Measurements from ENCODE around the gene KRT26. TPM values are rescaled to one million over a fixed set of nuclear protein-coding genes. Genes with fewer than 3 reads are reported as not detected.

KRT26 gene
- total and polyA plus RNA-seq, 2 of the 8 experiments (the other 6 are each of a cell fraction or from before 2014, with no cell fraction given) = not detected

- H3K4ac ChIP-seq (replicated peaks; ENCODE audit: insufficient read length, low read depth, low read length) = no peak overlapping the region
- no peak overlapping the region for H3K27ac ChIP-seq (ENCODE audit: low read depth, low read length)
- H2BK120ac ChIP-seq (replicated peaks; ENCODE audit: low read depth, low read length) = no peak overlapping the region
- H3K9ac ChIP-seq (replicated peaks in 1 of 4; ENCODE audit: extremely low read depth in 1 of 4, low read depth in 3 of 4, low read length in 3 of 4) = no peak overlapping the region
- H2BK5ac ChIP-seq (ENCODE audit: low read depth, low read length) = no peak overlapping the region
- peak overlapping the region; percentile 57 for H3K4me2 ChIP-seq (ENCODE audit: insufficient read depth in 1 of 2, low read depth in 2 of 2, low read length in 2 of 2)
- no peak overlapping the region for H3K14ac ChIP-seq (ENCODE audit: insufficient read length)
- H3K23ac ChIP-seq (ENCODE audit: insufficient read length) = no peak overlapping the region
- no peak for DNase-seq (ENCODE audit: low read depth in 1 of 2, low spot score in 2 of 2)
- H3K4me3 ChIP-seq (ENCODE audit: extremely low read depth in 1 of 4, insufficient read depth in 2 of 4, low read depth in 3 of 4, low read length in 4 of 4) = peak overlapping the region; percentile 53 to 86 (median 68)
- no peak overlapping the region for H2BK15ac ChIP-seq (ENCODE audit: low read length)
- H2AK5ac ChIP-seq (ENCODE audit: low read depth, low read length) = no peak overlapping the region
- no peak overlapping the region for H4K5ac ChIP-seq (ENCODE audit: insufficient read length, low read depth, low read length)
- H3K9me3 ChIP-seq (ENCODE audit: insufficient read depth in 2 of 2, low read depth in 1 of 2, low read length in 1 of 2) = no peaks in the 10 kb centered on the region
- H2AFZ ChIP-seq (ENCODE audit: low read length) = 0 out of 2 replicates have a peak overlapping the region, but pooled peaks have one; percentile 60
- H4K91ac ChIP-seq (replicated peaks; ENCODE audit: insufficient read length, low read length) = no peak overlapping the region
- H4K8ac ChIP-seq (ENCODE audit: extremely low read depth, insufficient read depth, low read length) = no peak overlapping the region
- CTCF ChIA-PET (ENCODE audit: partially characterized antibody) = interaction anchor here (0.7 to 1.2 kb wide), 2 partner anchors 16 to 44 kb away, joined by 3 read pairs; no protein-coding TSS in a partner anchor
- no peaks in the 10 kb centered on the region; a peak in 1 of 7 replicates for H3K4me1 ChIP-seq (replicated peaks in 1 of 4; ENCODE audit: control insufficient read depth in 3 of 4, insufficient read depth in 4 of 4, low read length in 3 of 4)
- no peak overlapping the region for H3K18ac ChIP-seq (ENCODE audit: extremely low read depth, low read length)
- WGBS, 2 experiments (ENCODE audit: extremely low coverage in 1 of 2, insufficient coverage in 1 of 2, insufficient read length in 1 of 2, insufficient replicate concordance in 2 of 2, low coverage in 1 of 2, low lambda C conversion rate in 2 of 2, missing lambda C conversion rate in 1 of 2) = 61% methylated on average over 9 of the region's 9 CpGs; no CpG with 5 or more reads in 1 of the 2 experiments
- peaks cover 0 to 5% (median 4%) of the 10 kb centered on the region in 4 experiments; a peak in 2 of 8 replicates for H3K36me3 ChIP-seq (ENCODE audit: control insufficient read depth in 2 of 4, insufficient read depth in 4 of 4, low read length in 3 of 4)
- H3K23me2 ChIP-seq (ENCODE audit: low read depth, low read length) = no peaks in the 10 kb centered on the region
- FAIRE-seq = no peak
- H2BK12ac ChIP-seq (ENCODE audit: low read depth, low read length) = no peak overlapping the region
- no peak overlapping the region for H2BK20ac ChIP-seq (ENCODE audit: low read length)
- H3K27me3 ChIP-seq (replicated peaks in 1 of 4; ENCODE audit: control insufficient read depth in 3 of 4, extremely low read depth in 1 of 4, insufficient read depth in 3 of 4, low read length in 3 of 4) = no peaks in the 10 kb centered on the region; a peak in 2 of 7 replicates
- no peaks in the 10 kb centered on the region for H3K79me1 ChIP-seq (ENCODE audit: low read depth, low read length)
- no peak for TF ChIP-seq GTF2F1 (IDR thresholded peaks at IDR 0.05; ENCODE audit: borderline replicate concordance, low read depth, low read length)
- TF ChIP-seq ZNF274 (IDR thresholded peaks at IDR 0.05; ENCODE audit: borderline replicate concordance, extremely low read depth, low read length) = no peak
- TF ChIP-seq CBX8 (IDR thresholded peaks at IDR 0.05; ENCODE audit: borderline replicate concordance, low read depth, low read length) = no peak
- TF ChIP-seq YY1 (IDR thresholded peaks at IDR 0.05; ENCODE audit: low read depth, low read length) = no peak
- no peaks in the 10 kb centered on the region for H3K79me2 ChIP-seq (ENCODE audit: control insufficient read depth in 1 of 2, insufficient read depth in 2 of 2, low read length in 2 of 2)
- H3K56ac ChIP-seq (replicated peaks; ENCODE audit: insufficient read length, low read depth, low read length) = no peak overlapping the region
- no peaks in the 10 kb centered on the region for H4K20me1 ChIP-seq (replicated peaks in 1 of 2; ENCODE audit: control insufficient read depth in 1 of 2, insufficient read depth in 2 of 2, low read length in 2 of 2)
- POLR2A ChIA-PET (ENCODE audit: partially characterized antibody) = interaction anchor here (1.2 kb wide), 1 partner anchor 14 kb away, joined by 5 read pairs; no protein-coding TSS in a partner anchor
Measured at GRCh38 chr17:40819528-40820125, 47.6 kb upstream of the KRT26 start.
